Fibroblast of pulmonary artery (primary cell): Measurements from ENCODE around the gene ARMC6.

ENCODE experiments used
- DNase-seq: peaks from one replicate; pipeline ENCODE4 v3.0.0-alpha.2; 2010; ENCODE audit warnings: low read depth
- H3K4me3 ChIP-seq: replicated peaks from 2 replicates; pipeline ENCODE4 v1.5.1; 2011; ENCODE audit warnings: low read depth, mild to moderate bottlenecking, control low read depth, low read length, moderate library complexity
- TF ChIP-seq, protein P1 (sequence below): IDR thresholded peaks from 2 replicates; pipeline ENCODE4 v1.5.1; 2011; ENCODE audit warnings: mild to moderate bottlenecking, control low read depth, low read length, inconsistent platforms; ENCODE audit errors: missing control alignments

Gene ARMC6

DNA sequence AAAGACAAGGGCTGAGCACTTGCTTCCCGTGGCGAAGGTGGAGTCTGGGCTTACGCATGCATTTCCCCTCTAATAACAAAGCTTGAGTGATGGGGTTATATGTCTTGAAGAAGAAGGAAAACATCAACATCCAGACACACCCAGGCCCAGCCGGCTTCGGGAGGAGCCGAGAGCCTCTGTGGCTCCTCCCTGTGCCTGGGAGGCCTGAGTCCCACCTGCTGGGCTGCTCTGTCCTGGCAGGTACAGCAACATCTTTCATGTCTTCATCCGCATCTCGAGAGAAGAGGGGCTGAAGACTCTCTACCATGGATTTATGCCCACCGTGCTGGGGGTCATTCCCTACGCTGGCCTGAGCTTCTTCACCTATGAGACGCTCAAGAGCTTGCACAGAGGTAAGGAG, 74.3 kb downstream of the ARMC6 start:
- no peak for DNase-seq
- TF ChIP-seq, protein P1, sequence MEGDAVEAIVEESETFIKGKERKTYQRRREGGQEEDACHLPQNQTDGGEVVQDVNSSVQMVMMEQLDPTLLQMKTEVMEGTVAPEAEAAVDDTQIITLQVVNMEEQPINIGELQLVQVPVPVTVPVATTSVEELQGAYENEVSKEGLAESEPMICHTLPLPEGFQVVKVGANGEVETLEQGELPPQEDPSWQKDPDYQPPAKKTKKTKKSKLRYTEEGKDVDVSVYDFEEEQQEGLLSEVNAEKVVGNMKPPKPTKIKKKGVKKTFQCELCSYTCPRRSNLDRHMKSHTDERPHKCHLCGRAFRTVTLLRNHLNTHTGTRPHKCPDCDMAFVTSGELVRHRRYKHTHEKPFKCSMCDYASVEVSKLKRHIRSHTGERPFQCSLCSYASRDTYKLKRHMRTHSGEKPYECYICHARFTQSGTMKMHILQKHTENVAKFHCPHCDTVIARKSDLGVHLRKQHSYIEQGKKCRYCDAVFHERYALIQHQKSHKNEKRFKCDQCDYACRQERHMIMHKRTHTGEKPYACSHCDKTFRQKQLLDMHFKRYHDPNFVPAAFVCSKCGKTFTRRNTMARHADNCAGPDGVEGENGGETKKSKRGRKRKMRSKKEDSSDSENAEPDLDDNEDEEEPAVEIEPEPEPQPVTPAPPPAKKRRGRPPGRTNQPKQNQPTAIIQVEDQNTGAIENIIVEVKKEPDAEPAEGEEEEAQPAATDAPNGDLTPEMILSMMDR: no peak
- H3K4me3 ChIP-seq: no peak overlapping the region
